Measurements from ENCODE around the gene ELOVL4.
A peak's percentile ranks its signal among the peaks of the same experiment; 100 is the strongest.

The ELOVL4 gene

DNA sequence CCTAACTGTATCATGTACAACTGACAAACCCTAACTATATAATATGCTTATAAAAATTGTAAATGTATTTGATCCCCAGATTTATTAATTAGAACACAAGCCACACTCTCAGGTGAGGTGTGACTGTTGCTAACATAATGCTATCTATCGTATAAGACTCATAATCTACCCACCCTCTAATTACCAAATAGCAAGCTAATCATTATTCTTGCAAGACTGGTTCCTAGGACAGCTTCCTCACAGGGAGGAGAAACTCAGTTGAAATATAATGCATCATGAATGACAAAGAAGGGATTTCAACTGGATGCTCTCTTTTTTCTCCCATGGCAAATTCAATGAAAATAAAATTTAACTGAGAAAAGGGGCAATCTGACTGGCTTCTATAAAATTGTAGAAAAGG lies 35.4 kb downstream of the ELOVL4 start:
- no peak for DNase-seq

- no peak for DNase-seq
Observed at GRCh38 chr6:79909517-79909916, 37.8 kb downstream of the ELOVL4 start.

DNA sequence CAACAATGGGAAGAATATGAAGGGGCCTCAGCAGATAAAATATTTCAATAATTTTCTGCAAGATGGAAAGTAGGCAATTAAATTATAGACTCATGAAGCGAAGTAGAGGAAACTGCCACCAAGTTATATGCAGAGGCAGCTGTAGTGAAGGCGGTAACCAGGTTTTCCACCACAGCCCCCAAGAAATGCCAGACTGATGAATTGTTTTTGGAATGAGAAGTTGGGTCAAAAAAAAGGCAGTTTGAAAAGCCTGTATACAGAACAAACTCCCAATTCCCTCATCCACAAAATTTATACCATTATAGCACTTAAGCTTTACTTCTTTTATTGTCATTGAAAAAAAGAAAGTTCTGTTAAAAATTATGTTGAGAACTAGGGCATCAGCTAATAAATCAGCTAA lies 45.3 kb downstream of the ELOVL4 start:
- no peak for DNase-seq

DNA sequence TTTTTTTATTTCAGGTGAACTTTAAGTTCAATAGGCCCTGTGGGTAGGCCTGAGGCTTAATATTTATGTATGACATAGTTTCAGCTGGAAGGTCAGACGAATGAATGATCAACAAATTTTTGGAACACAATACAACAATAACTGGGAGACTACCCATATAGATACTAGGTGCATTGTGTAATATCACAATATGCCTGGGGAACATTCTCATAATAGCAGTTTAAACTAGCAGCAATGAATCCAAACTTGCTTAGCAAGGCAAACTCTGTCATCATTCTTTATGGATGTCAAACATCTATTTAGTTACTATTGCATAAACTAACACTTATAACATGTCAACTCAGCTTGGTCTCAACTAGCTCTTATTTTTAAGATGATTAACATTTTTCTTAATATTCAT lies 49.3 kb downstream of the ELOVL4 start:
- no peak for DNase-seq

- no peak for DNase-seq
Observed at GRCh38 chr6:79896075-79896449, 51.3 kb downstream of the ELOVL4 start.

DNA sequence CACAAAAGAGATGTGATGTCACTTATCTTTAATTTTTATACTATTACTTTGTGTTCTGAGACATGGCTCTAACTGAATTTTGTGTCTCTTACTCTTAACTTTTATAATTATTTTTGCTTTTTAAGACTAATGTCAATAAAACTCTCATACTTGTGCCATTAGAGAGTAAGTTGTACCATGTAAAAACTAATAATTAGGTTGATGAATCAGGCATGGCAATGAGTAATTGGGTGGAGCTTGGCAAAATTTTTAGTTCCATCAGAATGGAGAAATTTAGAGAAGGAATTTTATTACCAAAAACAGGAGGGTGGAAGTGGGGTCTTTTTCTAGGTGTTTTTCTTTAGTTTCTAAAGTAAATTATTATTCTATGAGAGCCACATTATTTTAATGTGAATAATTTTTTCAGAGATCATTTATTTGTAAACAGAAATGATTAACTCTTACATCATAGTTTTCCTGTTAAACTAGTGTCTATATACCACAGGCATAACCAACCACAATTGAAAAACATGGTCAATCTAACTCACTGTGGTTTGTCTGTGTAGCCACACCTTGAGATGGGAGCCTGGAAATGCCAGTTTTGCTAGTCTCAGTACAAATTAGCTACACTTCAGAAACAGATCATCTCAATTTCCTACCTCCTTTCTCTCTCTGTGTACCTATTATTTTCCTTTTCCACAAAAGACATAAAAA lies 51.8 kb downstream of the ELOVL4 start:
- no peak for DNase-seq

DNA sequence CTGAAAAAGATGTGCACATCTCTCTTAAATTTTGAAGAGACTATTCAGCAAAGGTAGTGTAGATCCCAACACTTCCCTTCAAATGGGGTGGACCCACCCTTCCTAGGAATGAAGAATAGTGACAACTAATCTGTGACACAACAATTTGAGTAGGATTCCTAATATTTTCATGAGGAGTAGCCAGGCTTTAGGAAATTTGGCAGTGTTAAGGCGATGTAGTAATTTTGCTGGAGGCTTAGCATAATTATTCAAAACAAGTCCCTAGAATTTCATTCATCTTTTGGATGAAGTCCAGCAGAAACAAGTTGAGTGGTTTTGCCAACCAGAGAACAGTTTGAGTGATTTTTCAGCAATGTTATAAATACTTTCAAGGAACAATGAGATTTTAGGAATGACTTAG lies 52.4 kb downstream of the ELOVL4 start:
- DNase-seq = no peak

GRCh38 chr6:79888587-79888986 lies 58.8 kb downstream of the ELOVL4 start:
- DNase-seq = no peak

GRCh38 chr6:79878142-79878748 lies 69.1 kb downstream of the ELOVL4 start:
- DNase-seq = no peak

DNA sequence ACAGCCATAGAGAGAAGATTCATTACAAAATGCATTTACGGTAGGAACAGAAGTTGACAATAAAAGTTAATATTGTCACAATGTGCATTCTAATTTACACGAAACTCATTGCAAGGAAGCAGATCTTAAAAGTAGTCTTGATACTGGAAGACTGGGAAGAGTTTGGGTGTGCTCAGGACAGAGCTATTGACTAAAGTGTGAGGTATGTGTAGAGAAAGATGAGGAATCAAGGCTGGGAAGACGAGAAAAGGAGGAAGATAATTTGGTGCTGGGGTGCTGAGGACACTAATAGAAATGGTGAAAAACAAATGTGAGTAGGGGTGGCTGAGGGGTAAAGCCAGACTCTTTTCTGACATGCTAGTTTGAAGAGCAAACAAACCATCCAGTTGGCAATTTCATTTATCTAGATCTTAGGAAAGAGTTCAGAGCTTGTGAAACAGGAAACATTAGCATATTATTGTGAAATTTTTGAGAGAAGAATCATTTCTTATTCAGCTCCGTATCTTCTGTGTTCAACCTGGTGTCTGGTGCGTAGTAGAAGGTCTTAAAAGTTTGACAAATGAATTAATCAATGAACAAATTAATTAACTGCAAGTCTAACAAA lies 72.7 kb downstream of the ELOVL4 start:
- no peak for DNase-seq

- no peak for DNase-seq
Observed at GRCh38 chr6:79872986-79873385, 74.4 kb downstream of the ELOVL4 start.

DNA sequence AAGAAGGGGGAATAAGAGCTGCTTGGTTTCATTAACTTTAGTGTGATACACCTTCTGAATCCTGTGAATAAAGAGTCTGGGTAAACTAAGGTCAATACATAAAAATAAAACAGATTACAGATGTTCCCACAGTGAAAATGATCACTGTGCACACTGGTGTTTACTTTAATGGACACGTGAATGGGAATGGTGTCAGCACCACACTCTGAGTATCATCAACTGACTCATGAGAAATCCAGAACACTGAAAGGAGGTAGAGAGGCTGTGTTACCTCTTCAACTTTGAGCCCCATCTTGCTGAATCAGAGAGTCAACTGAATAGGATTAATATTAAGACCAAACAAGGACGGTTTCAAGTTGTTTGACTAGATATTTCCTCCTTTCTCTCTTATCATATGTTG lies 75.0 kb downstream of the ELOVL4 start:
- no peak for DNase-seq

DNA sequence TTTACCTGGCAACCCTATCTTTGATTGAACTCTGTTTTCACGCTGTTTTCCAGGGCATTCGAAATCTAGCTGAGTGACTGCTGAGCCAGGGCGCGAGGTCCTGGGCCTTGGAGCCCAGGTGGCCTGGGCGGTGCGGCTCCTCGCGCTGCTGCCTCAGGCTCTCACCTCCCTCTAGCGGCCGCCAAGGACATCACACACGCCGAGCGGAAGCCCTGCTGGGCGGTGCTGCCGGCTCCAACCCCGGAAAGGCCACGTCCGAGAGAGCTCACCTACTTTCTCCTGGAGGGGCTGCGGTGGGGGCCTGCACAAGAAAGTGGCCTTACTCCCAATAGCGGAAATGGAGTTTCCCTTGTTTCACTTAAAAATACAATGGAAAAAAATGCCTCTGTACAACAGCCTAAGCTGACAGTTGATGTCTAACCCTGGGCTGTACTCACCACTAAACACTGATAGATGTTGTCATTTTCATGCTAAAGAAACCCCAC lies 77.7 kb downstream of the ELOVL4 start:
- peak; percentile 80 for DNase-seq

- DNase-seq = no peak
Observed at GRCh38 chr6:79869184-79869583, 78.2 kb downstream of the ELOVL4 start.

- DNase-seq = peak; percentile 14 to 32
Observed at GRCh38 chr6:79868098-79868722, 79.1 kb downstream of the ELOVL4 start.

Measured in stimulated activated CD4-positive, alpha-beta T cell treated with anti-CD3 and anti-CD28 coated beads, Interleukin-2, amount 100 ng/mL, for 48 hours (primary cell).